NOMO-1 treated with DMSO at 0.1 percent for 48 hours (cell line): ENCODE data around the gene MYO3B.
A peak's percentile ranks its signal among the peaks of the same experiment; 100 is the strongest.
"Not testable (repeated sequence)": the region's sequence is repeated elsewhere in the genome, so short reads cannot be mapped to it uniquely, and the experiment has no call there.

Experiments
- DNase-seq: peaks from one replicate; lab custom pipeline; 2025; ENCODE audit not compliant: unreplicated experiment; lab: John Stamatoyannopoulos, UW

Gene MYO3B

DNA sequence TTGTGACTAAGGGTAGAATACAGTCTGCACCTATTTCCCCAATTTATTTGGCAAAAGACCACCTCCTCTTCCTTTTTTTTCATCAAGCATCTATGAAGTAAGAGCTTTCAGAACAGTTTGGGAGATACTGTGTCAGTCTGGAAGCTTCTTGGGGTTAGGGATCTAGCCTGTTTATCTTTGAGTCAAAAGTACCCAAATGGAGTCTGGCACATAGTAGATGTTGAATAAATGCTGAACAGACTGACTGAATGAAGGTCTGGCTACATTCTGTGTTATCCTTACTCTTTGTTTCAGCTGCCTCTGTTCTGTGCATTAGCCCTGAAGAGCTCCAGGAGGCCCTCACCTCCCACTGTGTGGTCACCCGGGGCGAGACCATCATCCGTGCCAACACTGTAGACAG, 223.2 kb downstream of the MYO3B start:
- DNase-seq, result no peak

DNA sequence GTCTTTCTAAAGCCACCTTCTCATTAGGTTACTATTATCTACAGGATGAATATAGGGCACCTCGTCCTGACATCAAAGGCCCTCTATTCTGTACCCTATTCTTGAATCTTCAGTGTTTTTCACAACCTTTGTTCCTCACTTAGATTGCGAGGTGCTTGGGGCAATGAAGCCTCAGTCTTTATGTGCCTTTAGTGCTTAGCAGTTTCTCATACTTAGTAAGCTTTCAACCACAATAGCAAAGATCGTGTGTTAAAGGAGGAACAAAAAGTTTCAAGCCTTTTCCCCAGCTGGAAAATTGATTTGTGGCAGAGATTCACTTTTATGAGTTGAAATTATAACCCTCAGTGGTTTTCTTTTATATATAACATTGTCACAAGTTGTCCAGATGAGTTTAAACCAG, 226.9 kb downstream of the MYO3B start:
- peak; percentile 18 for DNase-seq

DNA sequence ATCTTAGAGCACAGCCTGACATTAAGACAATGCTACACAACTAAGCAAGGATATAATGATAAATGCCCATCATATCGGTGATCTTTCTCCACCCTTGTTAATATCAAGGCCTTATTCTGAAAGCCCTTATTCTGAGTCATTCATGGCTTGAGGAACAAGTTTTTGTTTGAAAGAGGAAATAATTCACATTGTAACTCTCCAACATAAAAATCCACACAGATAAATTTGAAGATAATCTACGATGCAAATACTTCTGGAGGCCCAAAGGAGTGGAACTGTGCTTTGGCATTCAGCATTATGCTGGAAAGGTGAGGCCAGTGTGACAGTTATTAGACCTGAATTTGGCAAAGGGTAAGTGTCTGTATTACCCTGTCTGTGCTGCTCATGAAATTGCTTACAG, 227.4 kb downstream of the MYO3B start:
- peak; percentile 15 for DNase-seq

DNA sequence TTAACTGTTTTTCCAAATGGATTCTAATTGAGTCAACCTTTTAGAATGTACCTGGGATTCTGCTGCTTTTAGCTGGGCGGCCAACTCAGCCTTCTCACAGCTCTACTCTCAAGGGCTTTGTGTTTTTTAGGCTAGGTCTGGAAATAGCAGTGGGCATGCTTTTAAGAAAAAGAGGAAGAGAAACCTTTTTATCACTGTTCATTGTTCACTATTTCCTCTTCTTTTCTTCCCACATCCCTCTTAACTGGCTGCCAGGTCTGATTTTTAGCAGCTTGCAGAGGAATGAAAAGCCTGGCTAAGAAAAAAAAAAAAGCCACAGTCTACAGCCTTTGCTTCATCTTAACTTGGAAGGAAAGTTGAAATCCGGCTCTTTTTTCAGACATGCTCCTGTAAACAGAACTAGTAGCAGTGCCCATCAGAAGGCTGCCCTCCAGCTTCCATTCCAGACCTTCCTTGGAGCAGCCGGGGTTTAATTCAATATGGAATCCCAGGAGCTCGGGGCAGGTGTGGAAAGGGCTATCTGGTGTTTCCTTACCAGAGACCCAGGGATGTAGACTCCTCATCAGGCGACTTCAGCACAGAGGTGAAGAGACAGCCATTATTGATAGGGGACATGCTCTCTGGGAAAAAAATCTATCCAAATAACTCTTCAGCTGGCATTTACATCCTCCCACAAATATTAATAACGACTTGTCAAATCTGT, 230.7 kb downstream of the MYO3B start:
- DNase-seq, result peak; percentile 86

DNA sequence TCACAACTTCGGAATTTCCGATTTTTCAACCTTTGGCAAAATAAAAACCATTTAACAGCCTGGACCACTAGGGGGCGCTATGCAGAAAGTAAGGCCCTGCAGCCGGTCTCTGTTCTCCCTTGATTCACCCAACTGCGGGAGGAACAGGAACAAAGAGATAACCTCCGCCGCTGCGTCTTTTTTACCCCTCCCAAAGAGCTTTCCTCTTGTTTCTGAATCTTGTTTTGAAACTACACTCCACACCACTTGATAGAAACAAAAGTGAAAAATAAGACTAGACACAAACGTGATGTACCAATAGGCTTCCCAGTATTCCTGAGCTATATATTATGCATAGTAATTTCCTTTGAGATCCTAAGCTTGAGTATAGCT, 231.2 kb downstream of the MYO3B start:
- DNase-seq, result peak; percentile 80

DNA sequence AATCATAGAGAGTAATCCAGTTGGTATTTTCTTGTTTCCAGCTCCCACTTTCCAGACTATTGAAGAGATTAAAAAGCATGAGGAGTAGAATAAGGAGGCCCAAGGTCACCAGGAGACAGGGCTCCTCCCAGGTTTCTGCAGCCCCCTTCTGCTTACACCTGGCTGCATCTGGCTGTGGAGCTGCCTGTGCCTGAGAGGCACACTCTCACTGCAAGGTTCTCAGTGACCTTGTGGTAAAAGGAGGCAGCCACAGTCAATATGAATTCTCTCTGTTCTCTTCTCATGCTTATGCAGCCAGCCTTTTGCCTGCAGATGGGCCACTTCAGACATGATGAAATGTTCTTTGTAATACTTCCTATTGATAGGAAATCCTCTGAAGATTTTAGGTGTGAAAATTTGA, 233.7 kb downstream of the MYO3B start:
- no peak for DNase-seq

DNA sequence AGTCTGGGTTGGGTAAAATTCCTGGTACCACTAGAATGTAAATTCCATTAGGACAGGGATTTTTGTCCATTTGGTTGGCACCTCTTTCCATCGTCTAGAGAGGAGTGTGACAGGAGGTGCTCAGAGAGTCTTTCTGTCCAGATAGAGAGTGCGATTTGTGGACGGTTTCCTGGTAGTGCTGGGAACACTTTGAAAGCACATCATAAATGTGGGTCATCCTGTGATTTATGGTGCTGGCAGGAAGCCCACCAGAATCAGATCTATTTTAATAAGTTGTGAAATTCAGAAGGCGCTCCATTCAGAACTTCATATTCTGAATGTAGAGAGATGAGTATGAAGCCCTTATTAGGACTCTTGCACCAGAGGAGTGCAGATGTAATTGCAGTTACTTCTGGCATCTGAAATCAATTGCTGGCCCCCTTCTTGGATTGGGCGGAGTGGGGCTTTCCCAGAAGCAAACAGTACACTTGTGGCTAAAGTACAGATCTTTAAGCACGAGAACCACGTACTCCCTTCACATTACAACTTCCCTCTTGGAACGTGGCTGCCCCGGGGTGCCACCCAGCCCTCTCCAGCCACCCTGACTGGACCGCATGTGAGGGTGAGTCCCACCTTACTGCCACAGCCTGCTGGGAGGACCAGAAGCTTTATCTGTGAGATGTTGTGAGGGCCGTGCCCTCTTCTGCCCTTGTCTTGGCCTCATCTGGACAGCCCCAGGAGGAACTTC, 243.2 kb downstream of the MYO3B start:
- peak; percentile 12 for DNase-seq

DNA sequence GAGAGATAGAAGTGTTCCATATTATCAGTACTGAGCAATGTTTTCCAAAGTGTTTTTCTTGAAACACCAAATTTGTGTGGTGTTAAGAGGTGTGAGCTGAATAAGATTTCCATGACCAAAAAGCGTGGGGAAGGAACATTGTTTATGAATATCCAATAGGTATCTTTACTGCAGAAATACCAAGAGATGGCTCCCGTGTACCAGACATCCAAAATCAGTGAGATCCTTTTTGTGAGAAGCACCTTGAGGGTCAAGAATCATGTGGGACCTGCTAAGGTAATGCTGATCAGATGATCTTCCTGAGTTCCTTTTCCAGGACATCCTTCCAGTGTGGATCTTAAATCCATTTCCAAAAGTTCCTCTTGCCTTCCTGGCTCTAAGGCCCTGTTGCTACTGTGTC, 246.0 kb downstream of the MYO3B start:
- no peak for DNase-seq

DNA sequence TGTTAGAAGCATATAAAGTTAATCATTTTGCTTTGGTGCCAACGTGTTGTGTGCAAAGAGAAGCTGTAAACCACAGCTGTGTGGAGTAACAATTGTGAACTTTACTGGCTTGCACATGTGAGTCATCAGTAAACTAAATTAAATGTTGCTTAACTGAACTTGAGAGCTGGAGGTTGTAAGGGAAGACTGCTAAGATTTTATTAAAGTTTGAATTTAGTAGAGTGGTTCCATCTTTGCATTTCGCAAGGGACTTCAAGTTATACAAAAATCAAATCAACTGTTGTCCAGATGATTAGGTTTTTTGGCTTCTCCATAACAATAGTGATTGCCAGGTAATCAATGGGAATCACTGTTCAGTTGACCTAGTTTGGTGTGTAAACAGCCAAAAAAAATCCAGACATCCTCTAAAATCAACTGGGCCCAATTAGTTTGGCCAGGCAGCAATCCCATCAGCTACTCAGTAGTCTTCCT, 247.4 kb downstream of the MYO3B start:
- DNase-seq, result peak; percentile 94

DNA sequence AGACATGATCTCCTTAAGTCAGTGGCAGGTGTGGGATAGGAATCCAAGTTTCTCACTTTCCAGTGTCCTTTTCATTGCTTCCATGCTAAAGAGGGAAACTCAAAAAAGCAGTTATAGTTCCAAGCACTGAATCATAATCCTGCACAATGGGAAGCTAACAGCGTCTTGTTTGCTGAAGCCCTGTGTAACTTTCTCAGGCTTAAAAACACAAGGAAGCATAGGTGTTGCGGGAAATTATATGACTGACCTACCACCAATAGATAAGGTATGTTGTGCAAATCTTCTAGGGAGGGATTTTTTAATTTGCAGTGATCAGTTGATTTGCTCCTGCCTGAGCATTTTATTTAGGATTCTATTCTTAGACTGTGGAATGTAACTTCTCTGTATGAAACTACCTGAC, 250.9 kb downstream of the MYO3B start:
- no peak for DNase-seq

DNA sequence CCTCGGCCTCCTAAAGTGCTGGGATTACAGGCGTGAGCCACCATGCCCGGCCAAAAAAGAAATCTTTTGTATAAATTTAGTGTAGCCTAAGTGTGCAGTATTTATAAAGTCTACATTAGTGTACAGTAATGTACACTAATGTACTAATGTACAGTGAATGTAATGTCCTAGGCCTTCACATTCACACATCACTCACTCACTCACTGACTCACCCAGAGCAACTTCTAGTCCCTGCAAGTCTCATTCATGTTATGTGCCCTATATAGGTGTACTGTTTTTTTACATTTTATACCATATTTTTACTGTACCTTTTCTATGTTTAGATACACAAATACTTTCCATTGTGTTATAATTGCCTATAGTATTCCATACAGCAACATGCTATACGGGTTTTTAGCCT, 254.9 kb downstream of the MYO3B start:
- no peak for DNase-seq

DNA sequence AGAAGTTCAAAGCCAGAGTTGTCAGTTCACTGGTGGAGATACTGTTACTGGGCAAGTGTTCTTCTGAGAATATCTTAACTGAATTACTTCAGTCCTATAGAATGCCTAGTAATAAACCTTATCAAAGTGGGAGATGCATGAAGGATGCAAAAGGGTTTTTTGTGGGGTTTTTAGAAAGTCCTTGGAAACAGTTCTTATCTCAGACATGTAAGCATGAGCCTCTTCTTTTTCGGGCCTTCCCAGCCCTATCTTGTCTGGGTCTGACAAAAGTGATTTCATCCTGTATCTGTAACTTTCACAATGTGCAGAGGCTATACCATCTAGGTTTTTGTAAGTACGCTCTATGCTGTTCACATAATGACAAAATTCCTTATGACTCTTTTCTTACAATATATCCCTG, 255.5 kb downstream of the MYO3B start:
- no peak for DNase-seq

DNA sequence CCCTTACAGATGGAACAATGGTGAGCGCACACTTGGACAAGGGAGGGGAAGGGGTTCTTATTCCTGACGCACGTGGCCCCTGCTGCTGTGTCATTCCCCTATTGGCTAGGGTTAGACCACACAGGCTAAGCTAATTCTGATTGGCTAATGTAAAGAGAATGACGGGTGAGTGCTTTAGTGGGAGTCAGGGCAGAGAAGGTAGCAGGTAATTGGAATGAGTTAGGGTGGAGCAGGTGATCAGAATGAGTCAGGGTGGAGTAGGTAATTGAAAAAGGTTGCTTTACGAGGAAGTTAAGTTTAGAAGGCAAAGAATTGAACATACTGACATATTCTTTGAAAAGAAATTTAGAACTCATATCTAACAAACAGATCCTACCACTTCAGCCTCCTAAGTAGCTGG, 256.4 kb downstream of the MYO3B start:
- DNase-seq, result not testable (repeated sequence)

DNA sequence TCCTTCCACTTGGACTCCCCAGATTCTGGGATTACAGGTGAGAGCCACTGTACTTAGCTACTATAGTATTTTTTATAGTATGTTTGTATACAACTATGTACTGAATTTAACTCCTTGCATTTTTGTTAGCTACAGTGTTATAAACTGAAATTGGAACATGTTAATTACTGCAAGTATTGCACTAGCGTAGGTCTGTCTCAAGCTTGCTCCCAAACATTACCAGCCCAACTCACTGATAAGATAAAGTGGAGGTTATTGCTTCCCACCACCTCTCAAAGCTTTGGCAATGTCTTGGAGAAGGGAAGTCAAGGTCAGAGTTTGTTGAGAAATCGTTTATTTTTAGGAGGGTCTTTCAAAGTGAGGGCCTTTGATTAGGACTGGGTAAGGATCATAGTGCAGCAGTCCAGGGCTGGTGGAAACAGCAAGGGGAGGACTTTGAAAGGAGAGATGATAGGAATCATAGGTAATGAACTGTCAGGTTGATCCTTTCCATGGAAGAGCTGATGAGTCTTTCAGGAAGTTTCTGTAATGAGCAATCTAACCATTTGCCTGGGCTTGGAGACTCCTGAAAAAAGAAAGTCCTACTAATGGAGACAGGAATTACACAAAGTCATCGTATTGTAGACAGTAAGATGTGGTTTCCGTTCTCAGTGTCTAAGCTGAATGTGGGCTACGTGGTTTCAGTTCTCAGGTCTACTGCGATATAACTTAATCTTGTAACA, 257.1 kb downstream of the MYO3B start:
- DNase-seq, result peak; percentile 12

DNA sequence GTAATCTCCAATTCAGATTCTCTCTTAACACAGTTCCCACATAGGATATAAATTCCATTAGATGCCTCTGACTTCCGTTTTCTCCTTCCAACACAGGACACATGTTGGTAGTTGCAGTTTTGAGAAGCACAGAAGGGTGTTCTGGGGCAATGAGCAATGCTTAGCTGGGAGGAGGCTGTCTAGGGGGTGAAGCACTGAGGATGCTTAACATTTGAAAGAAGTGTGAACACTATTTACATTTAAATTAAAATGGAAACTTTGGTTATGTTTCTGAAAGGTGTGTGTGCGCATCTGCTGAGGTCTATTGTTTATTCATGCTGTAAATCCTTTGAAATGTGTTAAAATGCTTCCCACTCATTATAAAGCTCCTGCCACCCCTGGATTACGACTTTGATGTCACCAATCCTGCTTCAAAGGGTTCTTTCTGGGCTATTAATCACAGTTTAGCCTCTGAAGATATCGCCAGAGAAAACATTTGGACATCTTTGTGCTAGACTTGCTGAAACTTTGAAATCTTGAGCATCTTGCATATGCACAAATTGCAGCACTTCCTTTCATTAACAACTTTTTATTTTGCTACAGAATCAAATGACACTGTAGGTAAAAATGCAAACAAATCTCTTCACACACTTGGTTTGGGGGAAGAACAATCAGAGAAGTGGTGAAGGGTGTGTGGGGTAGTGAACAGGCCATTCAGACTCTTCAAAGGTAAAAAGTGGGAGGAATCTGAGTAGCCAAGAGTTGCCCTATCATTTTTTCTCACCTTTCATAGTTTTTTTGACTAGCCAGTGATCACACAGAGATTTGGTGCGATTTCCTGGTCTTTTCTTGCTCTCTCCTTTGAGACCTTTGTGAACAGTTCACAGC, 258.4 kb downstream of the MYO3B start:
- no peak for DNase-seq

DNA sequence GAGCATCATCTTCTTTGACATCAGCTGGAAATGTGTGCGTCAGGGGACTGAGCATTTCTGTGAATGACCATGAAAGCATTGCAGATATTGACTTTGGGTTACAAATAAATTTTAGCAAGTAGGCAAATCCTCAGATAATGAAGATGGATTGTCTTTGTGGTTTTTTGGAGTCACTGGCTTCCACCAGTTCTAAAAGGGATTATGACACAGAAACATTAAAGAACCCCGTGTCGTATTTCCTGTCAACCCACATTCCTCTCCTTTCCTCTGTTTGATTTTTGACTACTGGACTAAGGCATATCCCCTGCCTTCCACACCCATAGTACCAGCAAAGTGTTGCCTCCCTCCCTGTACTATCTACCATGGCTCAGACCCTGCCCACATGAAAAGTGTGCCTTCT, 268.1 kb downstream of the MYO3B start:
- no peak for DNase-seq

DNA sequence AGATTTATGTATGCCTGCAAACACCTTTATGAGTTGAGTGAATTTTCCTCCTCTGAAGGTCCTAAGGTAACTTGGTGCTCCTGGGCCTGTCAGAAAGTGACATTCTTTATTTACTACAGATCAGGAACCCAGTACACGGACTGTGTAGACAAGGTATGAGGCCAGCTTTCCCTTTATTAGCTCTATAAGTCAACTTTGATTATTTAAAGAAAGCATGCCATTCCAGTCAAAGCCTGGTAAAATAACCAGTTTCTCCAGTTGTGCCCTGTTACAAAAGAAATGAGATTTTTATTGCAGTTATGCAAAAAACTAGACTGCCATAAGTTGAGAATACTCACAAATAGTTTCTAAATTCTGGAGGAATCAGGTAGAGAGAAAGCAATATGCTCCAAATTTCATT, 271.1 kb downstream of the MYO3B start:
- no peak for DNase-seq

DNA sequence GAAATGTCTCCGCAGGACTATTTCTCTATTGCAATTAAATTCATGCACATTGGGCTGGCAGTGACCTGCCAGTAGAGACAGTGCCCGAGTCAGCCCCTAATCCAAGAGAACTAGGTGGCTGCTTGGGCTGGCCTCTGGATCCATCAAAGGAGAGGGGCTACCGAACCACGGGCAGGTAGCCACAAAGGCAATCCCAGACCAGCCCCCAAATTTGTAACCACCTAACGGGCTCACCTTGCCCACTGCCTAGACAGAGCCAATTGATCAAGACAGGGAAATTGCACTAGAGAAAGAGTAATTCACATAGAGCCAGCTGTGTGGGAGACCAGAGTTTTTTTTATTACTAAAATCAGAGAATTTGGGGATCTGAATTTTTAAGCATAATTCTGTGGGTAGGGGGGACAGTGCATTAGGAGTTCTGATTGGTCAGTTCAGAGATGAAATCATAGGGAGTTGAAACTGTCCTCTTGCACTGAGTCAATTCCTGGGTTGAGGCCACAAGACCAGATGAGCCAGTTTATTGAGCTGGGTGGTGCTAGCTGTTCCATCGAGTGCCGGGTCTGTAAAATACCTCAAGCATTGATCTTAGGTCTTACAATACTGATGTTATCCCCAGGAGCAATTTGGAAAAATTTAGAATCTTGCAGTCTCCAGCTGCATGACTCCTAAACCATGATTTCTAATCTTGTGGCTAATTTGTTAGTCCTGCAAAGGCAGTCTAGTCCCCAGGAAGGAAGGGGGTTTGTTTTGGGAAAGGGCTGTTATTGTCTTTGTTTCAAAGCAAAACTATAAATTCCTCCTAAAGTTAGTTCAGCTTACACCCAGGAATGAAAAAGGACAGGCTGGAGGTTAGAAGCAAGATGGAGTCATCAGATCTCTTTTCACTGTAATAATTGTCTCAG, 276.8 kb downstream of the MYO3B start:
- DNase-seq, result no peak

DNA sequence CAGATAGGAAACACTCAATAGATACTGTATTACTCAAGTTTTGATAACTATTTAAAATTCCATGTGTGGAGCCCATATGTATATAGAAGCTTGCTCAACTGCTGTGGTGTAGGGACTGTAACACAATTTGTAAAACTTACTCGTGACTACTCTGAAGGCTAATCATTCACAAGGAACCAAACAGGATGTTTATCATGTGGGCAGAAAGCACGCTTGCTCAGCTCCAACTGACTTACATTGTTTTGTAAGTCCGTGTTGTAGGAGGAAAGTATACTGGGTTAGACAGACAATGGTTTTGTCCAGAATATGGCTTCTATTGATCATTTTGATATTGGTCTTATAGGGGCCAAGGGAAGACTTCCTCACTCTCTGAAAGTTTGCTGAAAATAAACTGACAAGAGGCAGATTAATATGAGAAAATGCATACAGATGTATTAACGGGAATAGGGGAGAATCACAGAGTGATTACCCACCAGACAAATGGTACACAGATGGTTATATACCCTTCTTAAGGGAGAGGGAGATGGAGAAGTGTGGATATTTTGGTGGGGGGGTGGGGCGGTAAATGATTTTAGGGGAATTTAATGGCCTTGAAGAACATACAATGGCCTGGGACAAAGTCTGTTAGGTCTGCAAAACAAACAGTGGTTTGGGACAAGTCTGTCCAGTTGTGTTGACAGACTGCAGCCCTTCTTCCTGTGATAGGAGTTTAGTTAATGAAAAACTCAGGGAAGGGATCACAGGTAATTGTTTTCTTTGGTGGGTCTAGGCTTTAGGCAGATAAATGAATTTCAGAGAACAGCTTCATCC, 277.9 kb downstream of the MYO3B start:
- no peak for DNase-seq
